A549 (cell line): ENCODE results near the gene HEG1.

ENCODE experiments used
- CBX2 ChIP-seq: fragments of 200-600 bp; sonication (generic); IDR thresholded peaks from 2 replicates; pipeline ENCODE4 v1.6.1; 2016; ENCODE audit warnings: low read depth, mild to moderate bottlenecking, borderline replicate concordance
- CEBPB ChIP-seq, 2 experiments: fragments of >200 bp in 1 of 2; sonication (Bioruptor Twin) in 1 of 2; formaldehyde crosslinking in 1 of 2; IDR thresholded peaks; 2 replicates each; pipeline ENCODE4 v1.6.1; 2012 to 2016
- CHD4 ChIP-seq: fragments of 200-600 bp; sonication (generic); IDR thresholded peaks from 2 replicates; pipeline ENCODE4 v1.6.1; 2016; ENCODE audit warnings: antibody characterized with exemption, mild to moderate bottlenecking, borderline replicate concordance
- EP300 ChIP-seq, 2 experiments: fragments of >200 bp; sonication (Bioruptor Twin); formaldehyde crosslinking; IDR thresholded peaks; 2 replicates in 1 of 2; 3 replicates in 1 of 2; pipeline ENCODE4 v1.6.1; 2016 to 2017
- MAFK ChIP-seq: fragments of 450-650 bp; IDR thresholded peaks from 2 replicates; pipeline ENCODE4 v1.6.1; 2014; ENCODE audit not compliant: partially characterized antibody
- MAZ ChIP-seq: fragments of 150-350 bp; IDR thresholded peaks from 2 replicates; pipeline ENCODE4 v1.6.1; 2014; ENCODE audit warnings: antibody characterized with exemption, low read depth, low read length, borderline replicate concordance
- MYC ChIP-seq: IDR thresholded peaks from 2 replicates; pipeline ENCODE4 v1.6.1; 2012; ENCODE audit warnings: mild to moderate bottlenecking, inconsistent platforms, low read length, improper control_type of control experiment, borderline replicate concordance
- USF2 ChIP-seq: fragments of 450-650 bp; IDR thresholded peaks from 2 replicates; pipeline ENCODE4 v1.6.1; 2014; ENCODE audit warnings: antibody characterized with exemption
- ZC3H11A ChIP-seq: fragments of 450-650 bp; IDR thresholded peaks from 2 replicates; pipeline ENCODE4 v1.6.1; 2014; ENCODE audit warnings: antibody characterized with exemption, mild to moderate bottlenecking
- TF ChIP-seq, protein P1 (sequence below): fragments of >200 bp; sonication (Bioruptor Twin); formaldehyde crosslinking; IDR thresholded peaks from 3 replicates; pipeline ENCODE4 v1.5.1; 2016

GRCh38 chr3:125017406-125017805 is 38.4 kb downstream of the HEG1 start:
- TF ChIP-seq EP300 (IDR thresholded peaks at IDR 0.05): no peak
- no peak for TF ChIP-seq MAFK
- TF ChIP-seq, protein P1, sequence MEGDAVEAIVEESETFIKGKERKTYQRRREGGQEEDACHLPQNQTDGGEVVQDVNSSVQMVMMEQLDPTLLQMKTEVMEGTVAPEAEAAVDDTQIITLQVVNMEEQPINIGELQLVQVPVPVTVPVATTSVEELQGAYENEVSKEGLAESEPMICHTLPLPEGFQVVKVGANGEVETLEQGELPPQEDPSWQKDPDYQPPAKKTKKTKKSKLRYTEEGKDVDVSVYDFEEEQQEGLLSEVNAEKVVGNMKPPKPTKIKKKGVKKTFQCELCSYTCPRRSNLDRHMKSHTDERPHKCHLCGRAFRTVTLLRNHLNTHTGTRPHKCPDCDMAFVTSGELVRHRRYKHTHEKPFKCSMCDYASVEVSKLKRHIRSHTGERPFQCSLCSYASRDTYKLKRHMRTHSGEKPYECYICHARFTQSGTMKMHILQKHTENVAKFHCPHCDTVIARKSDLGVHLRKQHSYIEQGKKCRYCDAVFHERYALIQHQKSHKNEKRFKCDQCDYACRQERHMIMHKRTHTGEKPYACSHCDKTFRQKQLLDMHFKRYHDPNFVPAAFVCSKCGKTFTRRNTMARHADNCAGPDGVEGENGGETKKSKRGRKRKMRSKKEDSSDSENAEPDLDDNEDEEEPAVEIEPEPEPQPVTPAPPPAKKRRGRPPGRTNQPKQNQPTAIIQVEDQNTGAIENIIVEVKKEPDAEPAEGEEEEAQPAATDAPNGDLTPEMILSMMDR: no peak
- TF ChIP-seq USF2: no peak
- TF ChIP-seq ZC3H11A: no peak
- TF ChIP-seq CEBPB (IDR thresholded peaks at IDR 0.05): no peak
- TF ChIP-seq CHD4: no peak
- TF ChIP-seq MAZ: no peak
- no peak for TF ChIP-seq MYC
- TF ChIP-seq CBX2: no peak
